HG03342 (cell line): ENCODE measurements around the gene SLAMF9.

Experiments used
- ATAC-seq: cut with Tn5 transposase; IDR thresholded peaks from one replicate; pipeline ENCODE4 v1.9.1; 2021; ENCODE audit warnings: mild to moderate bottlenecking, moderate library complexity; ENCODE audit not compliant: unreplicated experiment

Gene SLAMF9

GRCh38 chr1:159953536-159954515, at the start of gene SLAMF9:
Gene SLAMF9 (minus strand): TSS chr1:159954237. CDS start chr1:159954137, 100 bp downstream.
- no peak for ATAC-seq

GRCh38 chr1:160001440-160001839, 47.4 kb upstream of the SLAMF9 start:
- ATAC-seq, result no peak

GRCh38 chr1:159999204-159999603, 45.2 kb upstream of the SLAMF9 start:
- ATAC-seq, result no peak

GRCh38 chr1:159996653-159997052, 42.6 kb upstream of the SLAMF9 start:
- ATAC-seq, result no peak

GRCh38 chr1:159994896-159995295, 40.9 kb upstream of the SLAMF9 start:
- no peak for ATAC-seq

- ATAC-seq, result no peak
Measured at GRCh38 chr1:159993911-159994310, 39.9 kb upstream of the SLAMF9 start.

GRCh38 chr1:159992161-159992560, 38.1 kb upstream of the SLAMF9 start:
- ATAC-seq, result no peak

- no peak for ATAC-seq
Measured at GRCh38 chr1:159991513-159991912, 37.5 kb upstream of the SLAMF9 start.

GRCh38 chr1:159990005-159990404, 36.0 kb upstream of the SLAMF9 start:
- no peak for ATAC-seq

GRCh38 chr1:159989581-159989980, 35.5 kb upstream of the SLAMF9 start:
- no peak for ATAC-seq

- ATAC-seq, result no peak
Measured at GRCh38 chr1:159988006-159988405, 34.0 kb upstream of the SLAMF9 start.

GRCh38 chr1:159987186-159987585, 33.1 kb upstream of the SLAMF9 start:
- no peak for ATAC-seq

GRCh38 chr1:159986531-159986930, 32.5 kb upstream of the SLAMF9 start:
- no peak for ATAC-seq

- ATAC-seq, result no peak
Measured at GRCh38 chr1:159986093-159986492, 32.1 kb upstream of the SLAMF9 start.

- no peak for ATAC-seq
Measured at GRCh38 chr1:159985473-159985872, 31.4 kb upstream of the SLAMF9 start.

- ATAC-seq, result no peak
Measured at GRCh38 chr1:159983681-159984080, 29.6 kb upstream of the SLAMF9 start.

GRCh38 chr1:159982280-159982679, 28.2 kb upstream of the SLAMF9 start:
- no peak for ATAC-seq

GRCh38 chr1:159981351-159982055, 27.5 kb upstream of the SLAMF9 start:
- ATAC-seq, result no peak

- no peak for ATAC-seq
Measured at GRCh38 chr1:159980786-159981185, 26.7 kb upstream of the SLAMF9 start.

GRCh38 chr1:159980076-159980475, 26.0 kb upstream of the SLAMF9 start:
- no peak for ATAC-seq

- no peak for ATAC-seq
Measured at GRCh38 chr1:159979257-159979656, 25.2 kb upstream of the SLAMF9 start.

- ATAC-seq, result no peak
Measured at GRCh38 chr1:159978107-159978398, 24.0 kb upstream of the SLAMF9 start.
